Mucosa of rectum (tissue), 2 donors: ENCODE measurements around the gene FZD4.

Experiments
- H3K27ac ChIP-seq, 2 donors: one replicate each; pipeline ENCODE4 v1.7.0; 2013; ENCODE audit warnings: inconsistent platforms in 2 of 2, low read depth in 2 of 2, low read length in 2 of 2
- H3K27me3 ChIP-seq, 2 donors: one replicate each; pipeline ENCODE4 v1.7.0; 2013; ENCODE audit warnings: low read length in 2 of 2; ENCODE audit not compliant: control insufficient read depth in 2 of 2, insufficient read depth in 2 of 2
- H3K36me3 ChIP-seq, 2 donors: one replicate each; pipeline ENCODE4 v1.7.0; 2013; ENCODE audit warnings: low read length in 2 of 2; ENCODE audit not compliant: control insufficient read depth in 2 of 2, insufficient read depth in 2 of 2
- H3K4me1 ChIP-seq, 2 donors: one replicate each; pipeline ENCODE4 v1.7.0; 2013; ENCODE audit warnings: low read length in 2 of 2, mild to moderate bottlenecking in 1 of 2; ENCODE audit not compliant: control insufficient read depth in 2 of 2, insufficient read depth in 2 of 2
- H3K4me3 ChIP-seq, 2 donors: one replicate each; pipeline ENCODE4 v1.7.0; 2013; ENCODE audit warnings: low read length in 2 of 2
- H3K9ac ChIP-seq, 2 donors: one replicate each; pipeline ENCODE4 v1.7.0; 2013; ENCODE audit warnings: low read length in 2 of 2, low read depth in 1 of 2, mild to moderate bottlenecking in 1 of 2
- H3K9me3 ChIP-seq, 2 donors: one replicate each; pipeline ENCODE4 v1.7.0; 2013; ENCODE audit warnings: low read length in 2 of 2; ENCODE audit not compliant: control insufficient read depth in 2 of 2
- donor health status: healthy.
- donor health status: Normal muscosa, but diverticular disease.

The FZD4 gene

GRCh38 chr11:86912238-86912637 lies 43.0 kb downstream of the FZD4 start:
- H3K4me1 ChIP-seq: peaks cover 0 to 7% of the 10 kb centered on the region in 2 donors
- no peaks in the 10 kb centered on the region for H3K27me3 ChIP-seq
- H3K9me3 ChIP-seq: no peaks in the 10 kb centered on the region
- no peak overlapping the region for H3K27ac ChIP-seq
- no peak overlapping the region for H3K9ac ChIP-seq
- no peaks in the 10 kb centered on the region for H3K36me3 ChIP-seq
- H3K4me3 ChIP-seq: no peak overlapping the region

- no peak overlapping the region for H3K27ac ChIP-seq
- no peaks in the 10 kb centered on the region for H3K9me3 ChIP-seq
- H3K9ac ChIP-seq: no peak overlapping the region
- no peaks in the 10 kb centered on the region for H3K36me3 ChIP-seq
- no peak overlapping the region for H3K4me3 ChIP-seq
- no peaks in the 10 kb centered on the region for H3K27me3 ChIP-seq
- H3K4me1 ChIP-seq: no peaks in the 10 kb centered on the region
Measured at GRCh38 chr11:86910592-86910991, 44.6 kb downstream of the FZD4 start.

- no peaks in the 10 kb centered on the region for H3K9me3 ChIP-seq
- no peak overlapping the region for H3K9ac ChIP-seq
- H3K4me3 ChIP-seq: no peak overlapping the region
- H3K4me1 ChIP-seq: no peaks in the 10 kb centered on the region
- H3K36me3 ChIP-seq: no peaks in the 10 kb centered on the region
- no peaks in the 10 kb centered on the region for H3K27me3 ChIP-seq
- no peak overlapping the region for H3K27ac ChIP-seq
Measured at GRCh38 chr11:86906198-86906597, 49.0 kb downstream of the FZD4 start.

GRCh38 chr11:86905252-86905651 lies 49.9 kb downstream of the FZD4 start:
- no peaks in the 10 kb centered on the region for H3K36me3 ChIP-seq
- no peaks in the 10 kb centered on the region for H3K9me3 ChIP-seq
- no peak overlapping the region for H3K9ac ChIP-seq
- H3K27me3 ChIP-seq: no peaks in the 10 kb centered on the region
- H3K4me1 ChIP-seq: no peaks in the 10 kb centered on the region
- no peak overlapping the region for H3K4me3 ChIP-seq
- H3K27ac ChIP-seq: no peak overlapping the region

GRCh38 chr11:86904001-86904400 lies 51.2 kb downstream of the FZD4 start:
- no peak overlapping the region for H3K4me3 ChIP-seq
- H3K27me3 ChIP-seq: no peaks in the 10 kb centered on the region
- no peak overlapping the region for H3K27ac ChIP-seq
- H3K9ac ChIP-seq: no peak overlapping the region
- no peaks in the 10 kb centered on the region for H3K36me3 ChIP-seq
- H3K9me3 ChIP-seq: no peaks in the 10 kb centered on the region
- H3K4me1 ChIP-seq: no peaks in the 10 kb centered on the region

- H3K4me3 ChIP-seq: no peak overlapping the region
- H3K27me3 ChIP-seq: no peaks in the 10 kb centered on the region
- H3K27ac ChIP-seq: no peak overlapping the region
- H3K4me1 ChIP-seq: no peaks in the 10 kb centered on the region
- no peak overlapping the region for H3K9ac ChIP-seq
- no peaks in the 10 kb centered on the region for H3K36me3 ChIP-seq
- H3K9me3 ChIP-seq: no peaks in the 10 kb centered on the region
Measured at GRCh38 chr11:86902345-86902744, 52.9 kb downstream of the FZD4 start.

- no peaks in the 10 kb centered on the region for H3K9me3 ChIP-seq
- no peak overlapping the region for H3K4me3 ChIP-seq
- H3K9ac ChIP-seq: no peak overlapping the region
- H3K36me3 ChIP-seq: no peaks in the 10 kb centered on the region
- no peaks in the 10 kb centered on the region for H3K27me3 ChIP-seq
- H3K27ac ChIP-seq: no peak overlapping the region
- no peaks in the 10 kb centered on the region for H3K4me1 ChIP-seq
Measured at GRCh38 chr11:86901599-86901998, 53.6 kb downstream of the FZD4 start.

- no peak overlapping the region for H3K4me3 ChIP-seq
- H3K27me3 ChIP-seq: no peaks in the 10 kb centered on the region
- H3K27ac ChIP-seq: no peak overlapping the region
- H3K4me1 ChIP-seq: no peaks in the 10 kb centered on the region
- H3K9ac ChIP-seq: no peak overlapping the region
- no peaks in the 10 kb centered on the region for H3K36me3 ChIP-seq
- no peaks in the 10 kb centered on the region for H3K9me3 ChIP-seq
Measured at GRCh38 chr11:86900162-86900561, 55.0 kb downstream of the FZD4 start.

GRCh38 chr11:86898689-86899088 lies 56.5 kb downstream of the FZD4 start:
- Histone ChIP-seq H3K9me3 (no peaks in the 10 kb centered on the region), H3K27me3 (no peaks in the 10 kb centered on the region), H3K27ac (no peak overlapping the region), H3K4me3 (no peak overlapping the region), H3K36me3 (no peaks in the 10 kb centered on the region), H3K4me1 (no peaks in the 10 kb centered on the region), H3K9ac (no peak overlapping the region)

GRCh38 chr11:86896441-86896841 lies 58.8 kb downstream of the FZD4 start:
- Histone ChIP-seq H3K4me1 (no peaks in the 10 kb centered on the region), H3K9ac (no peak overlapping the region), H3K9me3 (no peaks in the 10 kb centered on the region), H3K27ac (no peak overlapping the region), H3K36me3 (no peaks in the 10 kb centered on the region), H3K27me3 (no peaks in the 10 kb centered on the region), H3K4me3 (no peak overlapping the region)
